GM12875 (cell line): ENCODE measurements around the gene CASZ1.

Experiments used
- H3K4me3 ChIP-seq: one replicate; pipeline ENCODE4 v1.5.1; 2011; ENCODE audit warnings: low read depth, low read length, control low read depth
- CTCF ChIP-seq: IDR thresholded peaks from 2 replicates; pipeline ENCODE4 v1.5.1; 2011; ENCODE audit warnings: low read depth, mild to moderate bottlenecking, control low read depth, inconsistent platforms, low read length, moderate library complexity, borderline replicate concordance; ENCODE audit not compliant: insufficient read depth

CASZ1 gene

GRCh38 chr1:10835822-10836421 is 39.5 kb upstream of the CASZ1 start:
- H3K4me3 ChIP-seq, result no peak overlapping the region
- TF ChIP-seq CTCF, result no peak

DNA sequence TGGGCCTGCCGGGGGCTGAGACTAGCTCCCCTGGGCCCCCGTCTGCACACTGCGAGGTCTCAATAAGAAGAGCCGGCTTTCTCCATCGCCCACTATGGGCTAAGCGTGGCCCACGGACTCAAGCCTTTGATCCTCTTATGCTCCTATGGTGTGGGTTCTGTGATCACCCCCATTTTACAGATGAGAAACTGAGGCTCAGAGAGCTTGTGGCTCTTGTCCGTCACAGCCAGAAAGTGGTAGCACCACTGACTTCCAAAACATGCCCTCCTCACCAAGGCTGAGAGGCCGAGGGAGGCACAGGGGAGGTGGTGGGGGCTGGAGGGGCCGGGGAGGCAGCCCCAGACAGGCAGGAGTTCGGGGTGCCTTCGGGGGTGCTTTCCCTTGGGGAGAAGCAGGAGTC is 39.0 kb upstream of the CASZ1 start:
- TF ChIP-seq CTCF, result no peak
- no peak overlapping the region for H3K4me3 ChIP-seq

GRCh38 chr1:10834770-10835412 is 38.4 kb upstream of the CASZ1 start:
- no peak for TF ChIP-seq CTCF
- no peak overlapping the region for H3K4me3 ChIP-seq

- TF ChIP-seq CTCF, result no peak
- no peak overlapping the region for H3K4me3 ChIP-seq
Observed at GRCh38 chr1:10833630-10834557, 37.4 kb upstream of the CASZ1 start.

DNA sequence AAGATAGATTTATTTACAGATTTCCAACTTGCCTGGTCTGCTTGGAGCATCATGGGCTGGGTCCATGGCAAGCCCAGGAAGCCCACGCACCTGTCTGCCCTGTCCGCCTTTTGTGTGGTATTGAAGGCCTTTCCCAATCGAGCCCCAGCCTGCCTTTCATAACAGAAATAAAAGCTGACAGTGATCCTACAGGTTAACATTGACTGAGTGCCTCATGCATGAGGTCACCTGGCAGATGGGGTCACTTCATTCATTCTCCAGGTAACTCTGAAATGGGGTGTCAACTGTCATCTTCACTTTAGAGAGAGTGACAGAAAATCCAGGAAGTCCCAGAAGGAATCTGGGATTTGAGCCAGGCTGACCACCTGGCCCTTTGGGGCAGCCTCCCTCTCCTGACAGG is 36.3 kb upstream of the CASZ1 start:
- no peak for TF ChIP-seq CTCF
- no peak overlapping the region for H3K4me3 ChIP-seq

DNA sequence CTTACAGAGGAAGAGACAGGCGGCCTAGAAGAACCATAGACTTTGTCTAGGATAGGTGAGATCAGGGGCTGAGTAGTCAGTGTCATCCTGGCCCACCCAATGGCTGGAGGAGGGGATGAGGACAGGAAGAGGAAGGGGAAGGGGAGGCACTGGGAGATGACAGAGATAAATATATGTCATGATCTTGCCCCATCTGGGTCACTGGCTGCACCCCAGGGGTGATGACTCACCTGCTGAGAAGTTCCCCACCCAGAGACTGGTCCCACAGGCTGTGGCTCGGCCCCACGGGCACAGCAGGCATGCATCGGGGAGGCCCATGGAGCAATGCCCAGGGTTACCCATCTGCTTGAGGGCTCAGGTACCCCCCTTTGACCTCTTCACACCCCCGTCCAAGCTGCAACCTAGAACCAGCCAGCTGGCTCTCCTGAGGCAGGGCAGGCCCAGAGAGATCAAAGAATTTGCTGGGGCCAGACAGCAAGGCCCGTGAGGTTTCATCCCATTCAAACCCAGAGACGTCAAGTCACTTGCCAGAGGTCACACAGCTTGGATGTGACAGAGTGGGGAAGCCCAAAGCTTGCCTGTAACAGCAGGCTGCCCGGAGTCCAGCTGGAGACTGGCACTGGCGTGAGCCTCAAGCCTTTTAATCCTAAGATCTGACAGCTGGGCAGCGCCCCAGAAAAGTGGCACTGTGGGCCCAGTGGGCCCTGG is 34.7 kb upstream of the CASZ1 start:
- no peak for TF ChIP-seq CTCF
- no peak overlapping the region for H3K4me3 ChIP-seq
